ENCODE results near the gene PDE9A. TPM values are rescaled to one million over a fixed set of nuclear protein-coding genes. Genes with fewer than 3 reads are reported as not detected.
"Not testable (repeated sequence)": the region's sequence is repeated elsewhere in the genome, so short reads cannot be mapped to it uniquely, and the experiment has no call there.

Gene PDE9A
- total and polyA plus RNA-seq, 2 of the 4 experiments (the other 2 are of a cell fraction) = 0.89 to 0.90 TPM

DNA sequence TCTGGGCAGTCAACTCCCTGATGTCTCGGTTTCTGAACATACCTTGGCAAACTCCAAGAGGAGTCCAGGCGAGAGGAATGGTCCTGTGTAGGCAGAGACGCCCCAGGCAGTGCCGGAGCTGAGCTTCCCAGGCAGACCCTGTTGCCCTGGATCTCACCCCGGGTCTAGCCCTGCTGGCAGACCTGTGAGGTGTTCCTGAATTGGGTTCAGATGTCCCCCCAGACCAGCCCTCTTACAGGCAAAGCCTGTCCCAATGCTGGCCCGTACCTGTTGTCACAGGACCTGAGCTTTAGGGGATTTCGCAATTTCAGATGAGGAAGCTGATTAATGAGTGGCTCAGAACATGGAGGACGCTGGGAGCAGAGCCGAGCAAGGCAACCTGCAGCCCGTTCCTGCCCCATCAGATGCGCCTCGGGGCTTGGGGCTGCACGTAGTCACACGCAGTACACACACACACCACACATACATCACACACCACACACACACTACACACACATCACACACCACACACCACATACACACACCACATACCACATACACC lies 38.5 kb upstream of the PDE9A start:
- Histone ChIP-seq H2BK15ac (ENCODE audit: low read depth, low read length) (no peak overlapping the region), H4K5ac (ENCODE audit: low read depth, low read length) (no peak overlapping the region), H3K79me1 (ENCODE audit: low read depth in 1 of 2, low read length in 2 of 2) (no peaks in the 10 kb centered on the region), H3K27ac (ENCODE audit: insufficient read depth, low read length) (no peak overlapping the region), H2BK120ac (ENCODE audit: low read depth, low read length) (no peak overlapping the region), H2AK9ac (replicated peaks; ENCODE audit: low read depth, low read length, poor library complexity) (no peak overlapping the region), H3K4ac (ENCODE audit: low read depth, low read length) (no peak overlapping the region), H2AFZ (replicated peaks; ENCODE audit: low read length, poor library complexity) (no peak overlapping the region), H3K14ac (replicated peaks; ENCODE audit: low read depth, low read length) (no peak overlapping the region), H3K27me3 (ENCODE audit: control insufficient read depth, insufficient read depth, low read length) (peaks cover 30% of the 10 kb centered on the region), H3K4me1 (ENCODE audit: control insufficient read depth, insufficient read depth, low read length) (no peaks in the 10 kb centered on the region), H3K36me3 (ENCODE audit: control insufficient read depth, insufficient read depth, low read length) (no peaks in the 10 kb centered on the region), H3K18ac (ENCODE audit: low read depth, low read length) (no peak overlapping the region), H2BK5ac (ENCODE audit: low read depth, low read length, poor library complexity, severe bottlenecking) (peak overlapping the region; percentile 81), H3K9me1 (ENCODE audit: insufficient read depth, low read length) (no peaks in the 10 kb centered on the region), H3K4me3 (ENCODE audit: insufficient read depth, low read depth, low read length) (no peak overlapping the region), H2BK20ac (ENCODE audit: low read depth, low read length) (no peak overlapping the region), H3K9ac (ENCODE audit: low read depth, low read length) (no peak overlapping the region), H2AK5ac (ENCODE audit: low read depth, low read length) (no peak overlapping the region), H4K91ac (ENCODE audit: insufficient read depth, low read depth, low read length) (no peak overlapping the region), H3K9me3 (ENCODE audit: control insufficient read depth, insufficient read depth, low read length) (peaks cover 3% of the 10 kb centered on the region; the same call in 1 of the 2 replicates), H3K56ac (ENCODE audit: extremely low read depth, insufficient read depth, low read length) (no peak overlapping the region), H3K4me2 (ENCODE audit: low read depth, low read length) (no peak overlapping the region), H3K23ac (ENCODE audit: low read depth, low read length) (no peak overlapping the region), H4K8ac (ENCODE audit: low read depth in 2 of 2, low read length in 2 of 2) (no peak overlapping the region), H4K20me1 (ENCODE audit: insufficient read depth, low read length) (no peaks in the 10 kb centered on the region)
- dilution Hi-C loops (cut with HindIII; ENCODE audit: low sequenced_read_pairs, unreplicated experiment) = no loop called here
- 33% methylated on average over 3 of the region's 14 CpGs; no CpG with 5 or more reads in 1 of the 2 experiments for WGBS, 2 experiments (ENCODE audit: extremely low coverage in 2 of 2, insufficient read length in 1 of 2)
- DNase-seq (no peak), ATAC-seq (ENCODE audit: low read depth) (no peak)
- peak; percentile 81 for TF ChIP-seq CEBPB (IDR thresholded peaks at IDR 0.05; ENCODE audit: low read depth, low read length)
- TF ChIP-seq, protein P1, sequence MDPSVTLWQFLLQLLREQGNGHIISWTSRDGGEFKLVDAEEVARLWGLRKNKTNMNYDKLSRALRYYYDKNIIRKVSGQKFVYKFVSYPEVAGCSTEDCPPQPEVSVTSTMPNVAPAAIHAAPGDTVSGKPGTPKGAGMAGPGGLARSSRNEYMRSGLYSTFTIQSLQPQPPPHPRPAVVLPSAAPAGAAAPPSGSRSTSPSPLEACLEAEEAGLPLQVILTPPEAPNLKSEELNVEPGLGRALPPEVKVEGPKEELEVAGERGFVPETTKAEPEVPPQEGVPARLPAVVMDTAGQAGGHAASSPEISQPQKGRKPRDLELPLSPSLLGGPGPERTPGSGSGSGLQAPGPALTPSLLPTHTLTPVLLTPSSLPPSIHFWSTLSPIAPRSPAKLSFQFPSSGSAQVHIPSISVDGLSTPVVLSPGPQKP (IDR thresholded peaks at IDR 0.05; ENCODE audit: borderline replicate concordance, low read depth, low read length) = no peak
- ChIA-PET CTCF (no interaction called here), POLR2A (ENCODE audit: unreplicated experiment) (no interaction called here)
- in situ Hi-C loops (cut with MboI; ENCODE audit: low sequenced_read_pairs) = no loop called here
- no TSS peak for BruUV-seq (replicated peaks)
- intact Hi-C loops (cut with micrococcal nuclease) = no loop called here

DNA sequence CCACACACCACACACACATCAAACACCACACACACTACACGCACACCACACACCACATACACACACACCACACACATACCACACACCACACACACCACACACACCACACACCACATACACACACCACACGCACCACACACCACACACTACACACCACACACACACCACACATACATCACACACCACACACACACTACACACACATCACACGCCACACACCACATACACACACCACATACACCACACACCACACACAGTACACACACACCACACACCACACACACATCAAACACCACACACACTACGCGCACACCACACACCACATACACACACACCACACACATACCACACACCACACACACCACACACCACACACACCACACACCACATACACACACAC lies 38.0 kb upstream of the PDE9A start:
- H3K4me1 ChIP-seq (ENCODE audit: control insufficient read depth, insufficient read depth, low read length); H3K27ac ChIP-seq (ENCODE audit: insufficient read depth, low read length); H3K4me3 ChIP-seq (ENCODE audit: insufficient read depth, low read depth, low read length); in situ Hi-C loops (cut with MboI; ENCODE audit: low sequenced_read_pairs); DNase-seq; H3K36me3 ChIP-seq (ENCODE audit: control insufficient read depth, insufficient read depth, low read length); H4K5ac ChIP-seq (ENCODE audit: low read depth, low read length); intact Hi-C loops (cut with micrococcal nuclease); BruUV-seq (replicated peaks); H3K18ac ChIP-seq (ENCODE audit: low read depth, low read length); H2AFZ ChIP-seq (replicated peaks; ENCODE audit: low read length, poor library complexity); H3K9ac ChIP-seq (ENCODE audit: low read depth, low read length); H4K20me1 ChIP-seq (ENCODE audit: insufficient read depth, low read length); H3K4ac ChIP-seq (ENCODE audit: low read depth, low read length); POLR2A ChIA-PET (ENCODE audit: unreplicated experiment); H4K91ac ChIP-seq (ENCODE audit: insufficient read depth, low read depth, low read length); H2AK9ac ChIP-seq (replicated peaks; ENCODE audit: low read depth, low read length, poor library complexity); H3K79me1 ChIP-seq (ENCODE audit: low read depth in 1 of 2, low read length in 2 of 2); ATAC-seq (ENCODE audit: low read depth); H3K23ac ChIP-seq (ENCODE audit: low read depth, low read length); H2BK20ac ChIP-seq (ENCODE audit: low read depth, low read length); H3K9me1 ChIP-seq (ENCODE audit: insufficient read depth, low read length); H3K9me3 ChIP-seq (ENCODE audit: control insufficient read depth, insufficient read depth, low read length); H2AK5ac ChIP-seq (ENCODE audit: low read depth, low read length); H2BK15ac ChIP-seq (ENCODE audit: low read depth, low read length); H3K4me2 ChIP-seq (ENCODE audit: low read depth, low read length); dilution Hi-C loops (cut with HindIII; ENCODE audit: low sequenced_read_pairs, unreplicated experiment); CTCF ChIA-PET; H4K8ac ChIP-seq (ENCODE audit: low read depth in 2 of 2, low read length in 2 of 2); H3K14ac ChIP-seq (replicated peaks; ENCODE audit: low read depth, low read length); H2BK120ac ChIP-seq (ENCODE audit: low read depth, low read length); H3K56ac ChIP-seq (ENCODE audit: extremely low read depth, insufficient read depth, low read length): not testable (repeated sequence)
- no CpG with 5 or more reads among the region's 5 CpGs for WGBS, 2 experiments (ENCODE audit: extremely low coverage in 2 of 2, insufficient read length in 1 of 2)
- Histone ChIP-seq H2BK5ac (ENCODE audit: low read depth, low read length, poor library complexity, severe bottlenecking) (peak overlapping the region; percentile 81), H3K27me3 (ENCODE audit: control insufficient read depth, insufficient read depth, low read length) (peaks cover 30% of the 10 kb centered on the region)
